GM19372 (cell line): Measurements from ENCODE around the gene CD44.

Experiments used
- ATAC-seq: cut with Tn5 transposase; IDR thresholded peaks from one replicate; pipeline ENCODE4 v1.9.1; 2021; ENCODE audit warnings: mild to moderate bottlenecking, low read depth, moderate library complexity; ENCODE audit not compliant: unreplicated experiment

CD44 gene

GRCh38 chr11:35173011-35173511 is 34.1 kb downstream of the CD44 start:
- ATAC-seq, result peak; percentile 46

- ATAC-seq, result no peak
Measured at GRCh38 chr11:35173616-35174566, 34.9 kb downstream of the CD44 start.

GRCh38 chr11:35174666-35175065 is 35.7 kb downstream of the CD44 start:
- ATAC-seq, result no peak

- no peak for ATAC-seq
Measured at GRCh38 chr11:35177370-35177769, 38.4 kb downstream of the CD44 start.

GRCh38 chr11:35178067-35178805 is 39.3 kb downstream of the CD44 start:
- ATAC-seq, result no peak

- no peak for ATAC-seq
Measured at GRCh38 chr11:35178873-35179272, 39.9 kb downstream of the CD44 start.

GRCh38 chr11:35179466-35180135 is 40.6 kb downstream of the CD44 start:
- ATAC-seq, result no peak

GRCh38 chr11:35180317-35181233 is 41.6 kb downstream of the CD44 start:
- no peak for ATAC-seq

- peak; percentile 80 for ATAC-seq
Measured at GRCh38 chr11:35182317-35182939, 43.5 kb downstream of the CD44 start.

GRCh38 chr11:35183326-35183925 is 44.5 kb downstream of the CD44 start:
- no peak for ATAC-seq

GRCh38 chr11:35185696-35186095 is 46.7 kb downstream of the CD44 start:
- ATAC-seq, result no peak

- ATAC-seq, result no peak
Measured at GRCh38 chr11:35187996-35188395, 49.0 kb downstream of the CD44 start.

- ATAC-seq, result no peak
Measured at GRCh38 chr11:35190804-35191348, 51.9 kb downstream of the CD44 start.

GRCh38 chr11:35192347-35192746 is 53.4 kb downstream of the CD44 start:
- no peak for ATAC-seq

- no peak for ATAC-seq
Measured at GRCh38 chr11:35193767-35194166, 54.8 kb downstream of the CD44 start.

- ATAC-seq, result no peak
Measured at GRCh38 chr11:35197292-35197691, 58.3 kb downstream of the CD44 start.

GRCh38 chr11:35200811-35201341 is 61.9 kb downstream of the CD44 start:
- no peak for ATAC-seq

GRCh38 chr11:35204614-35205013 is 65.6 kb downstream of the CD44 start:
- ATAC-seq, result no peak
